Activated CD8-positive, alpha-beta T cell treated with anti-CD3 and anti-CD28 coated beads for 36 hours (primary cell): ENCODE results near the gene MRPL1. TPM values are rescaled to one million over a fixed set of nuclear protein-coding genes. Genes with fewer than 3 reads are reported as not detected.
A peak's percentile ranks its signal among the peaks of the same experiment; 100 is the strongest.

Source experiments
- ATAC-seq: fragments of 200-7000 bp; cut with Tn5 transposase; one replicate; pipeline ENCODE4 v1.10.0; 2021; ENCODE audit warnings: mild to moderate bottlenecking, moderate library complexity
- CTCF ChIA-PET: fragments of 350-600 bp; sonication (Branson Sonifier 250); formaldehyde crosslinking; loops from one replicate; lab custom pipeline; 2021; ENCODE audit warnings: antibody characterized with exemption; lab: Charles Lee
- POLR2A ChIA-PET: fragments of 350-600 bp; sonication (Branson Sonifier 250); formaldehyde crosslinking; loops from one replicate; lab custom pipeline; 2021; ENCODE audit warnings: antibody characterized with exemption; lab: Charles Lee
- DNase-seq: peaks from one replicate; pipeline ENCODE4 v3.0.0-alpha.2; 2020
- H3K27ac Mint-ChIP-seq: one replicate; pipeline ENCODE4 v1.8.0; 2021; ENCODE audit warnings: mild to moderate bottlenecking, mixed read lengths
- H3K27me3 Mint-ChIP-seq: one replicate; pipeline ENCODE4 v1.8.0; 2021; ENCODE audit warnings: mixed read lengths
- H3K36me3 Mint-ChIP-seq: one replicate; pipeline ENCODE4 v1.8.0; 2021; ENCODE audit warnings: low read depth, mixed read lengths
- H3K4me1 Mint-ChIP-seq: one replicate; pipeline ENCODE4 v1.8.0; 2021; ENCODE audit warnings: low read depth, mixed read lengths
- H3K4me3 Mint-ChIP-seq: one replicate; pipeline ENCODE4 v1.8.0; 2021; ENCODE audit warnings: mild to moderate bottlenecking, moderate library complexity, mixed read lengths
- H3K9me3 Mint-ChIP-seq: one replicate; pipeline ENCODE4 v1.8.0; 2021; ENCODE audit warnings: mixed read lengths
- intact Hi-C: fragments of 100-400 bp; cut with micrococcal nuclease; formaldehyde crosslinking; loops from one replicate; pipeline ENCODE4 v1.10.0; 2022
- total RNA-seq, 2 experiments: library from RNA; stranded (reverse); gene quantifications; one replicate each; pipeline ENCODE4 v1.2.3, GENCODE V29; 2021
- TF ChIP-seq, protein P1 (sequence below): fragments of 200-600 bp; IDR thresholded peaks from one replicate; pipeline ENCODE4 v1.8.0; 2022; ENCODE audit warnings: antibody characterized with exemption, mild to moderate bottlenecking

MRPL1 gene
- total RNA-seq, 2 experiments from 2014 or later: 55.7 to 62.4 TPM

DNA sequence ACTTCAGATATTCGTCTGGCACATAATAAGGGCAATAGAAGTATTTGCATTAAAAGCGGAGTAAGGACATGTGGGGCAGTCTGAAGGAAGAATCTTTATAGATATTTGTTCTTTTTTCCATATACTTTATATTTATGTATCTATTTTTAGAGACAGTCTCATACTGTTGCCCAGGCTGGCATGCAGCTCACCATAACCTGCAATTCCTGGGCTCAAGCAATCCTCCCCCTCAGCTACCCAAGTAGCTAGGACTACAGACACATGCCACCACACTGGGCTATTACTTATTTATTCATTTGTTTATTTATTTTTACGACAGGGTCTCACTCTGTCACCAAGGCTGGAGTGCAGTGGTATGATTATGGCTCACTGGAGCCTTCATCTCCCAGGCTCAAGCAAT is 16.7 kb upstream of the MRPL1 start:
- H3K36me3 Mint-ChIP-seq: no peaks in the 10 kb centered on the region
- DNase-seq (no peak), ATAC-seq (no peak)
- H3K4me3 Mint-ChIP-seq: no peak overlapping the region
- TF ChIP-seq, protein P1, sequence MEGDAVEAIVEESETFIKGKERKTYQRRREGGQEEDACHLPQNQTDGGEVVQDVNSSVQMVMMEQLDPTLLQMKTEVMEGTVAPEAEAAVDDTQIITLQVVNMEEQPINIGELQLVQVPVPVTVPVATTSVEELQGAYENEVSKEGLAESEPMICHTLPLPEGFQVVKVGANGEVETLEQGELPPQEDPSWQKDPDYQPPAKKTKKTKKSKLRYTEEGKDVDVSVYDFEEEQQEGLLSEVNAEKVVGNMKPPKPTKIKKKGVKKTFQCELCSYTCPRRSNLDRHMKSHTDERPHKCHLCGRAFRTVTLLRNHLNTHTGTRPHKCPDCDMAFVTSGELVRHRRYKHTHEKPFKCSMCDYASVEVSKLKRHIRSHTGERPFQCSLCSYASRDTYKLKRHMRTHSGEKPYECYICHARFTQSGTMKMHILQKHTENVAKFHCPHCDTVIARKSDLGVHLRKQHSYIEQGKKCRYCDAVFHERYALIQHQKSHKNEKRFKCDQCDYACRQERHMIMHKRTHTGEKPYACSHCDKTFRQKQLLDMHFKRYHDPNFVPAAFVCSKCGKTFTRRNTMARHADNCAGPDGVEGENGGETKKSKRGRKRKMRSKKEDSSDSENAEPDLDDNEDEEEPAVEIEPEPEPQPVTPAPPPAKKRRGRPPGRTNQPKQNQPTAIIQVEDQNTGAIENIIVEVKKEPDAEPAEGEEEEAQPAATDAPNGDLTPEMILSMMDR: no peak
- no peaks in the 10 kb centered on the region for H3K9me3 Mint-ChIP-seq
- no peak overlapping the region for H3K27ac Mint-ChIP-seq
- H3K4me1 Mint-ChIP-seq: peaks cover 25% of the 10 kb centered on the region
- intact Hi-C loops: no loop called here
- no peaks in the 10 kb centered on the region for H3K27me3 Mint-ChIP-seq
- POLR2A ChIA-PET: interaction anchor here (0.6 to 1.6 kb wide), 4 partner anchors 9 to 26 kb away, joined by 3 to 5 read pairs (median 4); no protein-coding TSS in a partner anchor
- CTCF ChIA-PET: interaction anchor here (0.6 to 1.4 kb wide), 4 partner anchors 13 to 20 kb away, joined by 3 to 4 read pairs (median 3); partner anchors contain the start of gene MRPL1

DNA sequence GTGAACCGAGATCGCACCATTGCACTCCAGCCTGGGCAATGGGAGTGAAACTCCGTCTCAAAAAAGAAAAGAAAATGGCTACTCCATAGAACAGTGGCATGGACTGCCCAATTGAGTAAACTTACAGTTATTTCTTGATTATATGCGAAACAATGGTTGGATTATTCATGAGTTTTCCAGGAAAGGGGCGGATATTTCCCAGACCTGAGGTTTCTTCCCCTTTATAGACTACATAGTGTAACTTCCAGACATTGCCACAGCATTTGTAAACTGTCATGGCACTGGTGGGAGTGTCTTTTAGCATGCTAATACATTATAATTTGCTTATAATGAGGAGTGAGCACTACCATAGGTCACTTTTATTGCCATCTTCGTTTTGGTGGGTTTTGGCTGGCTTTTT is 14.1 kb upstream of the MRPL1 start:
- DNase-seq (no peak), ATAC-seq (no peak)
- Mint-ChIP-seq H3K9me3 (no peaks in the 10 kb centered on the region), H3K4me1 (peaks cover 36% of the 10 kb centered on the region), H3K36me3 (no peaks in the 10 kb centered on the region), H3K27ac (no peak overlapping the region), H3K27me3 (no peaks in the 10 kb centered on the region), H3K4me3 (no peak overlapping the region)
- TF ChIP-seq, protein P1: no peak
- ChIA-PET POLR2A (interaction anchor here (1.5 kb wide), 1 partner anchor 28 kb away, joined by 4 read pairs; no protein-coding TSS in a partner anchor), CTCF (no interaction called here)
- intact Hi-C loops: no loop called here

DNA sequence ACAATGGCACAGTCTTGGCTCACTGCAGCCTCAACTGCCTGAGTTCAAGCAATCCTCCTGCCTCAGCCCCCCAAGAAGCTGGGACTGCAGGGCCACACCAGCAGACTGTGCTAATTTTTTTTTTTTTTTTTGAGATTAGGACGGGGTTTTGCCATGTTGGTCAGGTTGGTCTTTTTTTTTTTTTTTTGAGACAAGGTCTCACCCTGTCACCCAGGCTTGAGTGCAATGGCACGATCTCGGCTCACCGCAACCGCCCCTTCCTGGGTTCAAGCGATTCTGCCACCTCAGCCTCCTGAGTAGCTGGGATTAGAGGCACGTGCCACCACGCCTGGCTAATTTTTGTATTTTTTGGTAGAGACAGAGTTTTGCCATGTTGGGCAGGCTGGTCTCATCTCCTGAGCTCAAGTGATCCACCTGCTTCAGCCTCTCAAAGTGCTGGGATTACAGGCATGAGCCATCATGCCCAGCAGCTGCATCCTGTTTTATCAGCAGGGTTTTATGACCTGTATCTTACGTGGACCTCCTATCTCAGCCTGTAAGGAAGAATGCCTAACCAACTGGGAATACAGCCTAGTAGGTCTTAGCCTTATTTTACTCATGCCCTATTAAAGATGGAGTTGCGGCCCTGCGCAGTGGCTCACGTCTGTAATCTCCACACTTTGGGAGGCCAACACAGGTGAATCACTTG is 13.2 kb upstream of the MRPL1 start:
- ATAC-seq (no peak), DNase-seq (no peak)
- Mint-ChIP-seq H3K27me3 (no peaks in the 10 kb centered on the region), H3K36me3 (no peaks in the 10 kb centered on the region), H3K9me3 (no peaks in the 10 kb centered on the region), H3K4me1 (peaks cover 36% of the 10 kb centered on the region), H3K27ac (no peak overlapping the region), H3K4me3 (no peak overlapping the region)
- TF ChIP-seq, protein P1: no peak
- intact Hi-C loops: no loop called here
- POLR2A ChIA-PET: interaction anchor here (0.6 to 1.5 kb wide), 5 partner anchors 9 to 152 kb away, joined by 3 to 5 read pairs (median 4); partner anchors contain the start of gene MRPL1
- CTCF ChIA-PET: interaction anchor here (0.6 kb wide), 1 partner anchor 39 kb away, joined by 3 read pairs; no protein-coding TSS in a partner anchor

DNA sequence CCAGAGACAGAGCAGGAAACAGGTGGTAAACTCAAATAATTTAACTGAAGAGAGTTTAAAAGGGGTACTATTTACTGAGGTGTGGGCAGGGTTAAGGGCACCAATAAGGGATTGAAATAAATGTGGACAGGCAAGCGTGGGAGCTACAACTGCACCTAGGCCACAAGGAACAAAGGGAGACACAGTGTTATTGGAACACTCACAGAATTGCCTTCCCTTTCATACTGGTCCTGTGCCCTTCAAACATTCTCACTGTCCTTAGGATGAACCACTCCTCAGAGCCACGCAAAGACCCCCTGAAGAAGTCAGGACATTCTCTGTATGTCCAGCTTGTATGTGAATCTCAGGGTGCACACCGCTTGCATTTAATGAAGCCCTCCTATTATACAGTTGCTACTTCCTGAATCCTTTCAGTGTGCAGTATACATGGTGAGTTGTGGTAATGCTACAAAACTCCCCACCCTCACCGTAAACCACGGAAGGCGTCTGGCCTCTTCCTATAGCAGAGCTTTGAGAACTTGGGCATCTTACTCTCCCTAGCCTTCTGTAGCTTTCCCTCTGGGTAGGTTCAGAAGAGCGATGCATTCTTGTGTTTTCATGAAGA is 9.6 kb upstream of the MRPL1 start:
- ChIA-PET CTCF (interaction anchor here (1.1 to 1.6 kb wide), 3 partner anchors 9 to 125 kb away, joined by 3 to 10 read pairs (median 5); partner anchors contain the start of gene MRPL1), POLR2A (interaction anchor here (0.8 to 2.4 kb wide), 6 partner anchors 9 to 125 kb away, joined by 3 to 27 read pairs (median 4); partner anchors contain the start of gene MRPL1)
- Mint-ChIP-seq H3K4me1 (peaks cover 55% of the 10 kb centered on the region), H3K4me3 (peak overlapping the region; percentile 64), H3K9me3 (no peaks in the 10 kb centered on the region), H3K36me3 (no peaks in the 10 kb centered on the region), H3K27ac (peak overlapping the region; percentile 95), H3K27me3 (no peaks in the 10 kb centered on the region)
- DNase-seq (peak; percentile 87), ATAC-seq (peak; percentile 85)
- TF ChIP-seq, protein P1: no peak
- intact Hi-C loops: loop anchor here (1.0 to 10.0 kb wide), 2 partner anchors 31 to 268 kb away; no protein-coding TSS in a partner anchor
